Type B pancreatic cell (in vitro differentiated cells): ENCODE measurements around the gene TINCR. TPM values are rescaled to one million over a fixed set of nuclear protein-coding genes. Genes with fewer than 3 reads are reported as not detected.
A peak's percentile ranks its signal among the peaks of the same experiment; 100 is the strongest.

Source experiments
- DNase-seq: peaks from one replicate; pipeline ENCODE4 v3.0.0; 2021; ENCODE audit warnings: mixed read lengths; ENCODE audit not compliant: unreplicated experiment; ENCODE audit errors: extremely low spot score
- H3K27ac Mint-ChIP-seq: 2 replicates; pipeline ENCODE4 v1.8.0; 2021; ENCODE audit warnings: mild to moderate bottlenecking, mixed read lengths
- H3K27me3 Mint-ChIP-seq: 2 replicates; pipeline ENCODE4 v1.8.0; 2021; ENCODE audit warnings: mixed read lengths
- H3K36me3 Mint-ChIP-seq: 2 replicates; pipeline ENCODE4 v1.8.0; 2021; ENCODE audit warnings: mixed read lengths
- H3K4me1 Mint-ChIP-seq: one replicate; pipeline ENCODE4 v1.8.0; 2021; ENCODE audit warnings: mixed read lengths; ENCODE audit not compliant: unreplicated experiment
- H3K4me3 Mint-ChIP-seq: 2 replicates; pipeline ENCODE4 v1.8.0; 2021; ENCODE audit warnings: mild to moderate bottlenecking, mixed read lengths
- H3K9me3 Mint-ChIP-seq: 2 replicates; pipeline ENCODE4 v1.8.0; 2021; ENCODE audit warnings: mixed read lengths
- CTCF ChIP-seq: fragments of 200-600 bp; sonication (generic); conservative IDR thresholded peaks from 2 replicates; pipeline ENCODE4 v1.5.0; 2021; ENCODE audit warnings: antibody characterized with exemption, mild to moderate bottlenecking
- total RNA-seq: library from RNA; stranded (reverse); gene quantifications from 2 replicates; pipeline ENCODE4 v1.2.1, GENCODE V29; 2021; ENCODE audit warnings: low replicate concordance

The TINCR gene
- total RNA-seq, 1 donor from 2014 or later, result 9.0 TPM

GRCh38 chr19:5595745-5596144 is 28.0 kb upstream of the TINCR start:
- Mint-ChIP-seq H3K27ac (no peak overlapping the region), H3K4me3 (no peak overlapping the region), H3K36me3 (peaks cover 43% of the 10 kb centered on the region), H3K9me3 (no peaks in the 10 kb centered on the region), H3K4me1 (peaks cover 9% of the 10 kb centered on the region), H3K27me3 (no peaks in the 10 kb centered on the region)
- no peak for DNase-seq
- no peak for TF ChIP-seq CTCF

- no peak for TF ChIP-seq CTCF
- peaks cover 41% of the 10 kb centered on the region for H3K36me3 Mint-ChIP-seq
These were observed 27.4 kb upstream of the TINCR start for GRCh38 chr19:5595129-5595528.

GRCh38 chr19:5594521-5594950 is 26.8 kb upstream of the TINCR start:
- H3K27ac Mint-ChIP-seq, result no peak overlapping the region
- H3K27me3 Mint-ChIP-seq, result no peaks in the 10 kb centered on the region
- TF ChIP-seq CTCF, result no peak
- peaks cover 39% of the 10 kb centered on the region for H3K36me3 Mint-ChIP-seq
- DNase-seq, result no peak
- H3K4me3 Mint-ChIP-seq, result no peak overlapping the region
- no peaks in the 10 kb centered on the region for H3K9me3 Mint-ChIP-seq
- H3K4me1 Mint-ChIP-seq, result peaks cover 9% of the 10 kb centered on the region

More at GRCh38 chr19:5595129-5595528, 27.4 kb upstream of the TINCR start:
- Mint-ChIP-seq H3K9me3 (no peaks in the 10 kb centered on the region), H3K27me3 (no peaks in the 10 kb centered on the region), H3K4me1 (peaks cover 9% of the 10 kb centered on the region), H3K27ac (no peak overlapping the region), H3K4me3 (no peak overlapping the region)
- no peak for DNase-seq

- Mint-ChIP-seq H3K4me3 (peak overlapping the region; percentile 25), H3K36me3 (peaks cover 31% of the 10 kb centered on the region), H3K4me1 (peaks cover 9% of the 10 kb centered on the region), H3K27ac (no peak overlapping the region), H3K9me3 (no peaks in the 10 kb centered on the region), H3K27me3 (no peaks in the 10 kb centered on the region)
- TF ChIP-seq CTCF, result no peak
- DNase-seq, result no peak
These were observed 25.8 kb upstream of the TINCR start for GRCh38 chr19:5593343-5594255.

DNA sequence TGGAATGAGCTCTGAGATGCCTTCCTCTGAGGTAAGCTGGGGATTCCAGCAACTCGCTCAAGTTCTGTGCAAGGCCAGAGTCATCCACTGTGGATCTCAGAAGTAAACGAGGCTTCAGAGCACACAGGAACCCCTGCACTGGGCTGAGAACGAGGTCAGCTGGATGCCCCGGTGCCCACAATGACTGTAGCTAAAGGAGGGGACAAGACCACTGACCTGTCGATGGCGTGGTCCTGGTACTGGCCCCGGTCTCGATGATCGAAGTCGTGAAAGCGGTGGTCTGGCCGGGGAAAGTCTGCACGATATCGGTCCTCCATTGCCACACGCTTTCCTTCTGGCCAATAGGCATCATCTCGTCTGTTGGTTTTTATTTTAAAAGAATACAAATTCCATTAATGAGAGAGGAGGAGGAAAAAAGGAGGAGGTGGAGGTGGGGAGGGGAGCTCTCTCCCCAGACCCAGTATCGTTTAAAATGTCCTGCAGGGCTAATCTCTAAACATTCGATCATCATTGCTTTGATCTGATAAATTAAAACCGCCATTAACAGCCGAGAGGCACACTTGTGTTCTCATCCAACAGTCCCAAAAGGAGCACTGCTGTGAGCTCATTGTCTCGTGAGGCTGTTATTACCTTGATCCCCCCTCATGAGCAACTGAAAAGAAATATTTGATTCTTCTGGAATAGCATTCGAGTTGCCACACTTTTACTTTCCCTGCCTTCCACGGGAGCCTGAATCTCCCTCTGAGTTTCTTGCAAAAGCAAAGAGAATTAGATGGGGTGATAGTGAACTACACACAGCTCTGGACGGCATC is 25.0 kb upstream of the TINCR start:
- TF ChIP-seq CTCF, result no peak
- Mint-ChIP-seq H3K27me3 (no peaks in the 10 kb centered on the region), H3K36me3 (peaks cover 30% of the 10 kb centered on the region), H3K4me3 (no peak overlapping the region), H3K4me1 (peaks cover 9% of the 10 kb centered on the region), H3K9me3 (no peaks in the 10 kb centered on the region), H3K27ac (no peak overlapping the region)
- no peak for DNase-seq
